H1 (cell line): ENCODE data around the gene UGGT2.

Experiments
- CBX5 ChIP-seq: fragments of 300-800, 300-1000 bp; sonication (generic); IDR thresholded peaks from 2 replicates; pipeline ENCODE4 v1.7.1; 2016; ENCODE audit warnings: antibody characterized with exemption, low read length, low read depth
- CEBPB ChIP-seq: IDR thresholded peaks from 2 replicates; pipeline ENCODE4 v1.6.1; 2012; ENCODE audit warnings: low read depth, low read length
- EZH2 ChIP-seq: fragments of 200-600 bp; sonication (generic); IDR thresholded peaks from 2 replicates; pipeline ENCODE4 v1.7.1; 2012; ENCODE audit warnings: low read depth, mild to moderate bottlenecking, moderate library complexity, low read length, inconsistent platforms; ENCODE audit not compliant: severe bottlenecking
- POLR2A ChIP-seq, 2 experiments: IDR thresholded peaks; 1 replicate in 1 of 2; 2 replicates in 1 of 2; pipeline ENCODE4 v1.6.1; 2011; ENCODE audit warnings: low read depth in 2 of 2, low read length in 2 of 2, mild to moderate bottlenecking in 2 of 2; ENCODE audit errors: control extremely low read depth in 1 of 2
- RFX5 ChIP-seq: IDR thresholded peaks from 2 replicates; pipeline ENCODE4 v1.6.1; 2011; ENCODE audit warnings: low read depth, low read length, improper control_type of control experiment, borderline replicate concordance
- SUZ12 ChIP-seq: fragments of 200-600 bp; sonication (generic); IDR thresholded peaks from 2 replicates; pipeline ENCODE4 v1.6.1; 2012; ENCODE audit warnings: mild to moderate bottlenecking, inconsistent platforms, low read length, moderate library complexity, mixed read lengths
- TAF1 ChIP-seq: IDR thresholded peaks from 2 replicates; pipeline ENCODE4 v1.6.1; 2011; ENCODE audit warnings: mild to moderate bottlenecking, low read depth, low read length
- TF ChIP-seq, protein P1 (sequence below), 3 experiments: IDR thresholded peaks; 1 replicate in 2 of 3; 2 replicates in 1 of 3; pipeline versions ENCODE4 v1.5.1 to v1.6.1; 2011; ENCODE audit warnings: low read length in 3 of 3, mild to moderate bottlenecking in 3 of 3, inconsistent platforms in 2 of 3, low read depth in 1 of 3, moderate library complexity in 1 of 3; ENCODE audit not compliant: insufficient read depth in 1 of 3; ENCODE audit errors: control extremely low read depth in 1 of 3
- TF ChIP-seq, protein P2 (sequence below): IDR thresholded peaks from 2 replicates; pipeline ENCODE4 v1.6.1; 2011; ENCODE audit warnings: low read length, improper control_type of control experiment

DNA sequence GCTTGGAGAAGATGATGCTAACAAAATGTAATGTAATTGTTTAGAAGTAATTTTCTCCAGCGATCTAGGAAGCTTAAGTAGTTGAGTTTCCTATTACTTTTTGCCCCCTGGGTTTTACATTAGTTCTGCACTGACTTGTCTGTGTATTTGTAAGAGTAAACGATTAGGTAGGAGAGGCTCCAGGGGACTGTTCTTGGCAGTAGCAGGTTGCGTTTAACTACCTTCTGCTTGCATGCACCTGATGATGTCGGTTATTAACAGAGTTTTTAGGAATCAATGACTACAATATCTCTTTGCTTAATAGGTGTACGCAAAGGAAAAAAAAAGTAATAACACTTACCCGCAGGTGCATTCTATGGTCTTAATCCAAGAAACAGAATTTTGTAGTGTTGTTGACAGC lies 18.3 kb upstream of the UGGT2 start:
- no peak for TF ChIP-seq RFX5
- no peak for TF ChIP-seq POLR2A (IDR thresholded peaks at IDR 0.05; ENCODE audit: control extremely low read depth in 1 of 2, low read depth in 2 of 2, low read length in 2 of 2)
- no peak for TF ChIP-seq EZH2
- TF ChIP-seq, protein P1, sequence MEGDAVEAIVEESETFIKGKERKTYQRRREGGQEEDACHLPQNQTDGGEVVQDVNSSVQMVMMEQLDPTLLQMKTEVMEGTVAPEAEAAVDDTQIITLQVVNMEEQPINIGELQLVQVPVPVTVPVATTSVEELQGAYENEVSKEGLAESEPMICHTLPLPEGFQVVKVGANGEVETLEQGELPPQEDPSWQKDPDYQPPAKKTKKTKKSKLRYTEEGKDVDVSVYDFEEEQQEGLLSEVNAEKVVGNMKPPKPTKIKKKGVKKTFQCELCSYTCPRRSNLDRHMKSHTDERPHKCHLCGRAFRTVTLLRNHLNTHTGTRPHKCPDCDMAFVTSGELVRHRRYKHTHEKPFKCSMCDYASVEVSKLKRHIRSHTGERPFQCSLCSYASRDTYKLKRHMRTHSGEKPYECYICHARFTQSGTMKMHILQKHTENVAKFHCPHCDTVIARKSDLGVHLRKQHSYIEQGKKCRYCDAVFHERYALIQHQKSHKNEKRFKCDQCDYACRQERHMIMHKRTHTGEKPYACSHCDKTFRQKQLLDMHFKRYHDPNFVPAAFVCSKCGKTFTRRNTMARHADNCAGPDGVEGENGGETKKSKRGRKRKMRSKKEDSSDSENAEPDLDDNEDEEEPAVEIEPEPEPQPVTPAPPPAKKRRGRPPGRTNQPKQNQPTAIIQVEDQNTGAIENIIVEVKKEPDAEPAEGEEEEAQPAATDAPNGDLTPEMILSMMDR (IDR thresholded peaks at IDR 0.05; ENCODE audit: control extremely low read depth in 1 of 3, insufficient read depth in 1 of 3, low read depth in 1 of 3, low read length in 3 of 3) = no peak
- no peak for TF ChIP-seq SUZ12
- TF ChIP-seq, protein P2, sequence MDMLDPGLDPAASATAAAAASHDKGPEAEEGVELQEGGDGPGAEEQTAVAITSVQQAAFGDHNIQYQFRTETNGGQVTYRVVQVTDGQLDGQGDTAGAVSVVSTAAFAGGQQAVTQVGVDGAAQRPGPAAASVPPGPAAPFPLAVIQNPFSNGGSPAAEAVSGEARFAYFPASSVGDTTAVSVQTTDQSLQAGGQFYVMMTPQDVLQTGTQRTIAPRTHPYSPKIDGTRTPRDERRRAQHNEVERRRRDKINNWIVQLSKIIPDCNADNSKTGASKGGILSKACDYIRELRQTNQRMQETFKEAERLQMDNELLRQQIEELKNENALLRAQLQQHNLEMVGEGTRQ = no peak
- TF ChIP-seq TAF1 = no peak
- no peak for TF ChIP-seq CBX5
- TF ChIP-seq CEBPB = no peak
